ENCODE data around the gene SNRPD2.
A peak's percentile ranks its signal among the peaks of the same experiment; 100 is the strongest.

Gene SNRPD2

GRCh38 chr19:45653634-45654033 is 38.1 kb downstream of the SNRPD2 start:
- DNase-seq = no peak

- DNase-seq = no peak
Observed at GRCh38 chr19:45650722-45651121, 41.0 kb downstream of the SNRPD2 start.

- no peak for DNase-seq
Observed at GRCh38 chr19:45646345-45646698, 45.4 kb downstream of the SNRPD2 start.

- DNase-seq = peak; percentile 82
Observed at GRCh38 chr19:45645631-45646344, 46.0 kb downstream of the SNRPD2 start.

GRCh38 chr19:45645068-45645630 is 46.6 kb downstream of the SNRPD2 start:
- DNase-seq = no peak

GRCh38 chr19:45643927-45644771 is 47.6 kb downstream of the SNRPD2 start:
- DNase-seq = no peak

- peak; percentile 80 for DNase-seq
Observed at GRCh38 chr19:45643024-45643926, 48.5 kb downstream of the SNRPD2 start.

- peak; percentile 77 for DNase-seq
Observed at GRCh38 chr19:45641274-45642105, 50.3 kb downstream of the SNRPD2 start.

- no peak for DNase-seq
Observed at GRCh38 chr19:45640849-45641273, 50.9 kb downstream of the SNRPD2 start.

GRCh38 chr19:45638930-45639729 is 52.6 kb downstream of the SNRPD2 start, which contains the start of gene EML2:
Gene EML2, minus strand, starts transcription at chr19:45639397. Its CDS starts 21 bp downstream, at chr19:45639376.
- peak; percentile 30 for DNase-seq

- DNase-seq = no peak
Observed at GRCh38 chr19:45637890-45638667, 53.7 kb downstream of the SNRPD2 start.
